GM12872 (cell line): Measurements from ENCODE around the gene MTMR4.

Source experiments
- CTCF ChIP-seq: IDR thresholded peaks from 3 replicates; pipeline ENCODE4 v1.5.1; 2011; ENCODE audit warnings: low read depth, mild to moderate bottlenecking, low read length, moderate library complexity; ENCODE audit not compliant: insufficient read depth

The MTMR4 gene

GRCh38 chr17:58531661-58532554 is 17.5 kb upstream of the MTMR4 start:
- TF ChIP-seq CTCF, result no peak

GRCh38 chr17:58531122-58531521 is 16.7 kb upstream of the MTMR4 start:
- no peak for TF ChIP-seq CTCF

- no peak for TF ChIP-seq CTCF
Observed at GRCh38 chr17:58530655-58531054, 16.2 kb upstream of the MTMR4 start.

- no peak for TF ChIP-seq CTCF
Observed at GRCh38 chr17:58529275-58529674, 14.8 kb upstream of the MTMR4 start.

GRCh38 chr17:58528443-58528842 is 14.0 kb upstream of the MTMR4 start:
- TF ChIP-seq CTCF, result no peak

- TF ChIP-seq CTCF, result no peak
Observed at GRCh38 chr17:58527949-58528348, 13.5 kb upstream of the MTMR4 start.

GRCh38 chr17:58527306-58527705 is 12.9 kb upstream of the MTMR4 start:
- peak; percentile 55 for TF ChIP-seq CTCF
